CD4-positive, alpha-beta memory T cell (primary cell): ENCODE data around the gene APOE. TPM values are rescaled to one million over a fixed set of nuclear protein-coding genes. Genes with fewer than 3 reads are reported as not detected.

Experiments used
- CTCF ChIA-PET: fragments of 350-600 bp; sonication (Branson Sonifier 250); formaldehyde crosslinking; loops from one replicate; lab custom pipeline; 2021; ENCODE audit warnings: inconsistent platforms; ENCODE audit not compliant: partially characterized antibody; lab: Charles Lee
- POLR2A ChIA-PET: fragments of 350-600 bp; sonication (Branson Sonifier 250); formaldehyde crosslinking; loops from one replicate; lab custom pipeline; 2021; ENCODE audit not compliant: partially characterized antibody; lab: Charles Lee
- DNase-seq, 5 donors: peaks; one replicate each; pipeline versions ENCODE4 v3.0.0 to v3.0.0-alpha.2; 2020 to 2022; ENCODE audit warnings: mixed read lengths in 1 of 5
- H3K27ac ChIP-seq: one replicate; pipeline ENCODE4 v1.7.0; 2013; ENCODE audit warnings: low read depth, low read length
- H3K27me3 ChIP-seq: 2 replicates; pipeline ENCODE4 v1.7.0; 2013; ENCODE audit warnings: mild to moderate bottlenecking, low read length, moderate library complexity; ENCODE audit not compliant: insufficient read depth
- H3K36me3 ChIP-seq: 2 replicates; pipeline ENCODE4 v1.7.0; 2013; ENCODE audit warnings: mild to moderate bottlenecking, low read length, moderate library complexity; ENCODE audit not compliant: insufficient read depth
- H3K4me1 ChIP-seq: 2 replicates; pipeline ENCODE4 v1.7.0; 2013; ENCODE audit warnings: mild to moderate bottlenecking, low read length, moderate library complexity; ENCODE audit not compliant: insufficient read depth
- H3K4me3 ChIP-seq, 2 donors: one replicate each; pipeline ENCODE4 v1.7.0; 2013; ENCODE audit warnings: low read length in 2 of 2, mild to moderate bottlenecking in 1 of 2
- H3K9me3 ChIP-seq, 2 donors: one replicate each; pipeline ENCODE4 v1.7.0; 2013; ENCODE audit warnings: low read length in 2 of 2, control low read depth in 1 of 2; ENCODE audit not compliant: control insufficient read depth in 1 of 2
- H3K27ac Mint-ChIP-seq, 7 donors: one replicate each; pipeline ENCODE4 v1.8.0; 2020 to 2021; ENCODE audit warnings: mixed read lengths in 7 of 7, mild to moderate bottlenecking in 6 of 7, inconsistent platforms in 3 of 7, moderate library complexity in 3 of 7
- H3K27me3 Mint-ChIP-seq, 2 donors: one replicate each; pipeline ENCODE4 v1.8.0; 2020 to 2021; ENCODE audit warnings: mixed read lengths in 2 of 2
- H3K36me3 Mint-ChIP-seq, 2 donors: one replicate each; pipeline ENCODE4 v1.8.0; 2020 to 2021; ENCODE audit warnings: mixed read lengths in 2 of 2, inconsistent platforms in 1 of 2, mild to moderate bottlenecking in 1 of 2
- H3K4me1 Mint-ChIP-seq, 4 donors: one replicate each; pipeline ENCODE4 v1.8.0; 2020 to 2021; ENCODE audit warnings: mixed read lengths in 4 of 4, mild to moderate bottlenecking in 1 of 4
- H3K4me3 Mint-ChIP-seq, 8 donors: one replicate each; pipeline ENCODE4 v1.8.0; 2020 to 2021; ENCODE audit warnings: mixed read lengths in 8 of 8, mild to moderate bottlenecking in 7 of 8, moderate library complexity in 6 of 8, inconsistent platforms in 3 of 8
- H3K9me3 Mint-ChIP-seq, 8 donors: one replicate each; pipeline ENCODE4 v1.8.0; 2020 to 2021; ENCODE audit warnings: mixed read lengths in 8 of 8, mild to moderate bottlenecking in 5 of 8, inconsistent platforms in 3 of 8, moderate library complexity in 1 of 8
- intact Hi-C: fragments of 100-400 bp; cut with micrococcal nuclease; formaldehyde crosslinking; loops from one replicate; pipeline ENCODE4 v1.15.1; 2023
- polyA plus RNA-seq, 2 donors: library from polyadenylated mRNA; unstranded; fragments of 300-500 nt; fragmentation: Illumina TruSeq; gene quantifications; one replicate each; pipeline ENCODE4 v1.2.3, GENCODE V29; 2021
- total RNA-seq, 2 experiments: library from RNA; stranded (reverse); gene quantifications; one replicate each; pipeline ENCODE4 v1.2.3, GENCODE V29; 2021

The APOE gene
- total and polyA plus RNA-seq, 4 experiments from 2014 or later: 9.0 to 11.9 TPM; not detected in 2

- POLR2A ChIA-PET: interaction anchor here (0.7 to 3.9 kb wide), 9 partner anchors 11 to 513 kb away, joined by 3 to 22 read pairs (median 12); partner anchors contain the start of genes BLOC1S3, CLASRP, RELB and TOMM40
- DNase-seq: no peak
- peak overlapping the region; percentile 92 to 99 (median 96) for H3K4me3 Mint-ChIP-seq
Observed at GRCh38 chr19:44955505-44956439, 50.2 kb downstream of the APOE start.

DNA sequence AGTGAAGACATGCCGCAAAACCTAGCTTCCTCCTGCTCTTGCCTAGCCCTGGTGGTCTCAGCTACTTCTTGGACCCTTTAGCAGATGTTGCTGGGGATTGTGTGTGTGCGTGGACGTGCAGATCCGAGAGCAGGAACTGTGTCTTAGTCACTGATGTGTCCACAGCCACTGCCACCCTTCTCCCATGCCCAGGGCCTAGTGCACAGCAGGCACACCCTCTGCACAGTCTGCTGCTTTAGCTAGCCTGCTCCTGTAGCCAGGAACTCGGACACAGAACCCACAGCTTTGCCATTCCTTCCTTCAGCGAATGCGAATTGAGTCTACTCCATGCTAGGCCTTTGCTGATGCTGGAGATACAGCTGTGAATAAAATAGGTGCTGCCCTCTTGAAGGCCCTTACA lies 51.9 kb downstream of the APOE start:
- H3K4me3 Mint-ChIP-seq: peak overlapping the region in 6 of 8 donors; percentile 12 to 98 (median 94)
- H3K27ac ChIP-seq: no peak overlapping the region
- peak overlapping the region in 2 of 7 donors; percentile 94 to 96 for H3K27ac Mint-ChIP-seq
- peaks cover 20 to 35% of the 10 kb centered on the region in 2 donors for H3K36me3 Mint-ChIP-seq
- H3K36me3 ChIP-seq: peaks cover 12% of the 10 kb centered on the region
- ChIA-PET POLR2A (interaction anchor here (0.7 to 3.9 kb wide), 2 partner anchors 44 to 145 kb away, joined by 4 to 22 read pairs; partner anchors contain the start of gene RELB), CTCF (interaction anchor here (1.1 kb wide), 1 partner anchor 21 kb away, joined by 3 read pairs; no protein-coding TSS in a partner anchor)
- H3K9me3 ChIP-seq: no peaks in the 10 kb centered on the region
- H3K27me3 Mint-ChIP-seq: no peaks in the 10 kb centered on the region
- no peak for DNase-seq
- no peaks in the 10 kb centered on the region for H3K27me3 ChIP-seq
- intact Hi-C loops: loop anchor here (10.0 kb wide), 2 partner anchors 117 to 263 kb away; partner anchors contain the start of genes CEACAM16, GEMIN7 and ZNF296
- peaks cover 43% of the 10 kb centered on the region for H3K4me1 ChIP-seq
- H3K9me3 Mint-ChIP-seq: peaks cover 0 to 6% (median 0%) of the 10 kb centered on the region in 8 donors
- H3K4me3 ChIP-seq: no peak overlapping the region
- peaks cover 39 to 71% (median 49%) of the 10 kb centered on the region in 4 donors for H3K4me1 Mint-ChIP-seq

More at GRCh38 chr19:44955505-44956439, 50.2 kb downstream of the APOE start:
- CTCF ChIA-PET: no interaction called here
- H3K4me3 ChIP-seq: peak overlapping the region; percentile 82 to 96
- H3K4me1 Mint-ChIP-seq: peaks cover 36 to 63% (median 50%) of the 10 kb centered on the region in 4 donors
- peaks cover 0 to 6% (median 0%) of the 10 kb centered on the region in 8 donors for H3K9me3 Mint-ChIP-seq
- H3K27me3 Mint-ChIP-seq: no peaks in the 10 kb centered on the region
- H3K27ac Mint-ChIP-seq: peak overlapping the region; percentile 87 to 99 (median 96)
- intact Hi-C loops: loop anchor here (1.0 to 10.0 kb wide), 7 partner anchors 40 to 261 kb away; partner anchors contain the start of genes BLOC1S3, CEACAM16, GEMIN7 and TRAPPC6A
- no peaks in the 10 kb centered on the region for H3K27me3 ChIP-seq
- H3K27ac ChIP-seq: peak overlapping the region; percentile 91
- H3K4me1 ChIP-seq: peaks cover 43% of the 10 kb centered on the region
- H3K36me3 Mint-ChIP-seq: peaks cover 8 to 22% of the 10 kb centered on the region in 2 donors
- H3K36me3 ChIP-seq: no peaks in the 10 kb centered on the region
- H3K9me3 ChIP-seq: no peaks in the 10 kb centered on the region

DNA sequence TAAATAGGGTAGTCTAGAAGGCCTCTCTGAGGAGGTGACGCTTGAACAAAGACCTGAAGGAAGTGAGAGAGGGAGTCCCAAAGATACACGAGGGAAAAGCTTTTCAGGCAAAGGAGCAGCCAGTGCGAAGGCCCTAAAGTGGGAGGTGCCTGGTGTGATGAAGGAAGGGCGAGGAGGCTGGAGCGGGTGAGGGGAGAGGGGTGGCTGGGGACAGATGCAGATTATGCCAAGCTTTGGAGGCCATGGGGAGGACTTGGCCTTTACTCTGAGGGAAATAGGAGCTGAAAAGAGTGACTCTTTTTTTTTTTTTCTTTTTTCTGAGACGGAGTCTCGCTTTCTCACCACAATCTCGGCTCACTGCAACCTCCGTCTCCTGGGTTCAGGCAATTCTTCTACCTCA lies 52.5 kb downstream of the APOE start:
- H3K27ac ChIP-seq: no peak overlapping the region
- intact Hi-C loops: loop anchor here (10.0 kb wide), 2 partner anchors 117 to 263 kb away; partner anchors contain the start of genes CEACAM16, GEMIN7 and ZNF296
- no peaks in the 10 kb centered on the region for H3K27me3 Mint-ChIP-seq
- no peaks in the 10 kb centered on the region for H3K9me3 ChIP-seq
- peaks cover 39 to 71% (median 49%) of the 10 kb centered on the region in 4 donors for H3K4me1 Mint-ChIP-seq
- peak overlapping the region in 4 of 7 donors; percentile 11 to 73 (median 32) for H3K27ac Mint-ChIP-seq
- H3K4me3 ChIP-seq: no peak overlapping the region
- H3K4me3 Mint-ChIP-seq: peak overlapping the region in 2 of 8 donors; percentile 6 to 8
- ChIA-PET POLR2A (interaction anchor here (0.7 to 3.9 kb wide), 2 partner anchors 44 to 145 kb away, joined by 4 to 22 read pairs; partner anchors contain the start of gene RELB), CTCF (interaction anchor here (1.1 kb wide), 1 partner anchor 22 kb away, joined by 3 read pairs; no protein-coding TSS in a partner anchor)
- H3K4me1 ChIP-seq: peaks cover 43% of the 10 kb centered on the region
- DNase-seq: no peak
- H3K27me3 ChIP-seq: no peaks in the 10 kb centered on the region
- H3K9me3 Mint-ChIP-seq: peaks cover 0 to 6% (median 0%) of the 10 kb centered on the region in 8 donors
- peaks cover 13% of the 10 kb centered on the region for H3K36me3 ChIP-seq
- H3K36me3 Mint-ChIP-seq: peaks cover 20 to 37% of the 10 kb centered on the region in 2 donors

Other genes with a start within 250 kb of the APOE start
- 1 to 10 TPM; 1.3 to 1.4 TPM for gene CEACAM19, start 234.3 kb upstream of the APOE start, total RNA-seq
- gene CEACAM19, start 234.3 kb upstream of the APOE start, polyA plus RNA-seq: not detected
- not detected for gene CEACAM16, start 206.6 kb upstream of the APOE start, total RNA-seq
- not detected for gene CEACAM16, start 206.6 kb upstream of the APOE start, polyA plus RNA-seq
- 10 to 100 TPM; 10.9 to 11.8 TPM for gene BCL3, start 157.1 kb upstream of the APOE start, total RNA-seq
- gene BCL3, start 157.1 kb upstream of the APOE start, polyA plus RNA-seq: 10 to 100 TPM in 1 of 2 donors, 1 to 10 TPM in 1; 3.9 to 15.0 TPM
- not detected for gene CBLC, start 127.9 kb upstream of the APOE start, total RNA-seq
- not detected for gene CBLC, start 127.9 kb upstream of the APOE start, polyA plus RNA-seq
- gene BCAM, start 96.7 kb upstream of the APOE start, total RNA-seq: not detected
- gene BCAM, start 96.7 kb upstream of the APOE start, polyA plus RNA-seq: not detected
- gene NECTIN2, start 59.5 kb upstream of the APOE start, total RNA-seq: 1 to 10 TPM in 1 of 2 experiments, under 1 TPM in 1; 0.84 to 1.7 TPM
- gene NECTIN2, start 59.5 kb upstream of the APOE start, polyA plus RNA-seq: under 1 TPM in 1 of 2 donors, not detected in 1; 0.11 TPM
- gene TOMM40, start 14.5 kb upstream of the APOE start, total RNA-seq: 10 to 100 TPM; 32.8 to 34.6 TPM
- gene TOMM40, start 14.5 kb upstream of the APOE start, polyA plus RNA-seq: 10 to 100 TPM; 30.9 to 43.6 TPM
- gene APOC1, start 8.8 kb downstream of the APOE start, total RNA-seq: 1 to 10 TPM; 6.4 to 7.0 TPM
- not detected for gene APOC1, start 8.8 kb downstream of the APOE start, polyA plus RNA-seq
- not detected for gene APOC4, start 36.4 kb downstream of the APOE start, total RNA-seq
- not detected for gene APOC4, start 36.4 kb downstream of the APOE start, polyA plus RNA-seq
- under 1 TPM in 1 of 2 experiments, not detected in 1; 0.49 TPM for gene APOC2, start 40.3 kb downstream of the APOE start, total RNA-seq
- gene APOC2, start 40.3 kb downstream of the APOE start, polyA plus RNA-seq: not detected
- 10 to 100 TPM; 85.1 to 86.4 TPM for gene CLPTM1, start 49.6 kb downstream of the APOE start, total RNA-seq
- gene CLPTM1, start 49.6 kb downstream of the APOE start, polyA plus RNA-seq: 10 to 100 TPM; 16.6 to 27.5 TPM
- 10 to 100 TPM; 38.8 to 39.8 TPM for gene RELB, start 95.7 kb downstream of the APOE start, total RNA-seq
- gene RELB, start 95.7 kb downstream of the APOE start, polyA plus RNA-seq: 10 to 100 TPM; 19.7 to 31.2 TPM
- 100 to 1,000 TPM; 156 to 163 TPM for gene CLASRP, start 133.2 kb downstream of the APOE start, total RNA-seq
- 10 to 100 TPM in 1 of 2 donors, 1 to 10 TPM in 1; 3.8 to 12.7 TPM for gene CLASRP, start 133.2 kb downstream of the APOE start, polyA plus RNA-seq
- gene ZNF296, start 170.7 kb downstream of the APOE start, total RNA-seq: 1 to 10 TPM; 1.7 to 1.9 TPM
- gene ZNF296, start 170.7 kb downstream of the APOE start, polyA plus RNA-seq: 1 to 10 TPM in 1 of 2 donors, under 1 TPM in 1; 0.98 to 3.2 TPM
- 10 to 100 TPM; 15.9 to 17.6 TPM for gene GEMIN7, start 173.5 kb downstream of the APOE start, total RNA-seq
- gene GEMIN7, start 173.5 kb downstream of the APOE start, polyA plus RNA-seq: 10 to 100 TPM; 34.9 to 75.3 TPM
- 10 to 100 TPM; 25.2 to 26.2 TPM for gene PPP1R37, start 187.4 kb downstream of the APOE start, total RNA-seq
- gene PPP1R37, start 187.4 kb downstream of the APOE start, polyA plus RNA-seq: 1 to 10 TPM in 1 of 2 donors, under 1 TPM in 1; 0.31 to 1.4 TPM